K562 (cell line): ENCODE measurements around the gene CARD8. TPM values are rescaled to one million over a fixed set of nuclear protein-coding genes. Genes with fewer than 3 reads are reported as not detected.

Experiments used
- ATAC-seq: fragments of 200-7000 bp; cut with Tn5 transposase; 3 replicates; pipeline ENCODE4 v1.9.1; 2020; ENCODE audit warnings: moderate library complexity
- BruUV-seq: library from RNA; stranded (reverse); fragments of 400-500 nt; replicated peaks from 2 replicates; lab custom pipeline; 2021; lab: Mats Ljungman, UMichigan
- CTCF ChIA-PET: fragments of 300-600 bp; formaldehyde crosslinking; extraction: SDS; loops from one replicate; lab custom pipeline; 2021; ENCODE audit warnings: low intra/inter-chr PET ratio; lab: Yijun Ruan, JAX
- POLR2A ChIA-PET: fragments of 300-600, 350-650 bp; sonication (Branson Sonifier 250); formaldehyde crosslinking; extraction: SDS; loops from one replicate; lab custom pipeline; 2021; ENCODE audit warnings: antibody characterized with exemption, inconsistent platforms; lab: Yijun Ruan, JAX
- DNase-seq, 4 experiments: peaks; one replicate each; pipeline versions ENCODE4 v3.0.0 to v3.0.0-alpha.2; 2011 to 2018; ENCODE audit warnings: low spot score in 3 of 4, mixed read lengths in 3 of 4; ENCODE audit errors: extremely low read depth in 1 of 4
- FAIRE-seq: peaks from 2 replicates; lab custom pipeline; 2011; peaks lifted over from hg19 to GRCh38; lab: Jason Lieb, UNC
- H2AFZ ChIP-seq: 2 replicates; pipeline ENCODE4 v1.6.0; 2011; ENCODE audit warnings: low read depth, low read length, control low read depth, inconsistent platforms
- H3K27ac ChIP-seq: fragments of 200-600 bp; 3 replicates; pipeline ENCODE4 v1.8.0; 2011; ENCODE audit warnings: low read depth, mild to moderate bottlenecking, control low read depth, inconsistent platforms, low read length, moderate library complexity, mixed read lengths; ENCODE audit errors: extremely low read depth
- H3K27me3 ChIP-seq, 2 experiments: fragments of 300-600 bp in 1 of 2; 2 replicates in 1 of 2; 3 replicates in 1 of 2; pipeline versions ENCODE4 v1.6.0 to v1.8.0; 2011; ENCODE audit warnings: inconsistent platforms in 2 of 2, low read length in 2 of 2, mild to moderate bottlenecking in 1 of 2, mixed read lengths in 1 of 2, moderate library complexity in 1 of 2; ENCODE audit not compliant: control insufficient read depth in 2 of 2, insufficient read depth in 2 of 2
- H3K36me3 ChIP-seq: fragments of 300-600 bp; 3 replicates; pipeline ENCODE4 v1.8.0; 2011; ENCODE audit warnings: mild to moderate bottlenecking, low read length, inconsistent platforms; ENCODE audit not compliant: control insufficient read depth, insufficient read depth
- H3K4me1 ChIP-seq, 2 experiments: fragments of 200-600 bp in 1 of 2; replicated peaks in 1 of 2; 2 replicates in 1 of 2; 3 replicates in 1 of 2; pipeline versions ENCODE4 v1.5.1 to v1.8.0; 2011; ENCODE audit warnings: inconsistent platforms in 2 of 2, low read length in 2 of 2, mild to moderate bottlenecking in 1 of 2, mixed read lengths in 1 of 2, moderate library complexity in 1 of 2; ENCODE audit not compliant: control insufficient read depth in 2 of 2, insufficient read depth in 2 of 2
- H3K4me2 ChIP-seq: 2 replicates; pipeline ENCODE4 v1.6.1; 2011; ENCODE audit warnings: low read length, control low read depth, inconsistent platforms, mixed read lengths; ENCODE audit not compliant: insufficient read depth
- H3K4me3 ChIP-seq: fragments of 200-600 bp; sonication (generic), shearing (Covaris generic); 2 replicates; pipeline ENCODE4 v1.5.1; 2016; ENCODE audit warnings: control low read depth, inconsistent platforms
- H3K79me2 ChIP-seq: fragments of 200-600 bp; 3 replicates; pipeline ENCODE4 v1.8.0; 2011; ENCODE audit warnings: low read length, inconsistent platforms; ENCODE audit not compliant: control insufficient read depth, insufficient read depth
- H3K9ac ChIP-seq, 2 experiments: 2 replicates each; pipeline versions ENCODE4 v1.6.0 to v1.6.1; 2011; ENCODE audit warnings: low read depth in 2 of 2, low read length in 2 of 2, control low read depth in 1 of 2, inconsistent platforms in 1 of 2, mild to moderate bottlenecking in 1 of 2, mixed read lengths in 1 of 2; ENCODE audit not compliant: insufficient read depth in 1 of 2
- H3K9me1 ChIP-seq: one replicate; pipeline ENCODE4 v1.6.0; 2011; ENCODE audit warnings: inconsistent platforms, mild to moderate bottlenecking, low read length, moderate library complexity; ENCODE audit not compliant: control insufficient read depth, insufficient read depth
- H3K9me3 ChIP-seq: replicated peaks from 2 replicates; pipeline ENCODE4 v1.5.1; 2011; ENCODE audit warnings: low read depth, low read length, inconsistent platforms; ENCODE audit not compliant: control insufficient read depth, insufficient read depth
- H4K20me1 ChIP-seq: replicated peaks from 2 replicates; pipeline ENCODE4 v1.6.1; 2011; ENCODE audit warnings: low read length, inconsistent platforms, mixed read lengths; ENCODE audit not compliant: control insufficient read depth, insufficient read depth
- BRD9 ChIP-seq: fragments of 450-650 bp; IDR thresholded peaks from 2 replicates; pipeline ENCODE4 v1.6.1; 2018; ENCODE audit warnings: low read depth; ENCODE audit not compliant: partially characterized antibody
- DPF2 ChIP-seq: fragments of 450-650 bp; IDR thresholded peaks from 2 replicates; pipeline ENCODE4 v1.6.1; 2016
- MAFF ChIP-seq: IDR thresholded peaks from 2 replicates; pipeline ENCODE4 v1.6.1; 2012; ENCODE audit warnings: low read length, improper control_type of control experiment
- PTTG1 ChIP-seq: fragments of 450-650 bp; IDR thresholded peaks from 2 replicates; pipeline ENCODE4 v1.6.1; 2016; ENCODE audit warnings: low read depth, mild to moderate bottlenecking, missing genetic modification characterization, missing compliant biosample characterization
- SAFB ChIP-seq: fragments of 200-400 bp; formaldehyde crosslinking; IDR thresholded peaks from 2 replicates; pipeline ENCODE4 v1.6.1; 2017; ENCODE audit warnings: low read depth, low read length, borderline replicate concordance
- TAF7 ChIP-seq: fragments of 450-650 bp; IDR thresholded peaks from 2 replicates; pipeline ENCODE4 v1.6.1; 2016; ENCODE audit warnings: missing genetic modification characterization, missing compliant biosample characterization
- YBX1 ChIP-seq: fragments of 450-650 bp; IDR thresholded peaks from 2 replicates; pipeline ENCODE4 v1.7.1; 2016; ENCODE audit warnings: mild to moderate bottlenecking
- YY1 ChIP-seq, 3 experiments: IDR thresholded peaks; 2 replicates each; pipeline ENCODE4 v1.6.1; 2011; ENCODE audit warnings: low read length in 2 of 3, mild to moderate bottlenecking in 2 of 3, moderate library complexity in 2 of 3, borderline replicate concordance in 1 of 3, control low read depth in 1 of 3, low read depth in 1 of 3; ENCODE audit not compliant: insufficient read depth in 3 of 3, insufficient replicate concordance in 2 of 3, control insufficient read depth in 1 of 3, insufficient read length in 1 of 3; ENCODE audit errors: extremely low read depth in 1 of 3
- ZNF668 ChIP-seq: fragments of 250-450 bp; sonication (Bioruptor Pico); IDR thresholded peaks from 2 replicates; pipeline ENCODE4 v1.8.0; 2022; ENCODE audit warnings: mild to moderate bottlenecking, inconsistent platforms
- WGBS: fragments of 100-300 bp; shearing (Covaris generic); methylation state at CpG from one replicate; pipeline ENCODE4 v1.1.6; 2016; ENCODE audit warnings: low coverage, mixed read lengths; ENCODE audit not compliant: insufficient coverage; ENCODE audit errors: missing lambda C conversion rate; 5-methylcytosine and 5-hydroxymethylcytosine counted together
- in situ Hi-C: fragments of 300-500 bp; cut with MboI; formaldehyde crosslinking; loops from 4 replicates; pipeline ENCODE4 v1.15.0; 2018; ENCODE audit warnings: inconsistent platforms, mixed read lengths
- intact Hi-C: fragments of 100-400 bp; cut with micrococcal nuclease; formaldehyde crosslinking; loops from 2 replicates; pipeline ENCODE4 v1.14.2; 2022
- polyA plus RNA-seq, 8 experiments: library from polyadenylated mRNA; depleted of rRNA in 4 of 8; stranded (reverse) in 5 of 8; unstranded in 3 of 8; fragments of >200 nt; fragmentation: Nextera tagmentation in 2 of 8; fragmentation: Illumina TruSeq in 1 of 8; extraction: Ambion mirVana in 2 of 8; extraction: Trizol in 1 of 8; gene quantifications; 2 replicates each; pipeline versions ENCODE4 v1.2.1 to v1.2.3, GENCODE V29; 2011 to 2014; ENCODE audit warnings: inconsistent platforms in 1 of 8, missing spikeins in 1 of 8
- total RNA-seq, 7 experiments: library from RNA; depleted of rRNA in 6 of 7; stranded (reverse); fragments of >200 nt in 6 of 7; fragmentation: Illumina TruSeq in 2 of 7; extraction: Trizol in 2 of 7; gene quantifications; 2 replicates each; pipeline versions ENCODE4 v1.2.1 to v1.2.3, GENCODE V29; 2011 to 2021; ENCODE audit warnings: low replicate concordance in 1 of 7
- TF ChIP-seq, protein P1 (sequence below): fragments of 450-650 bp; IDR thresholded peaks from 2 replicates; pipeline ENCODE4 v1.7.1; 2018; ENCODE audit warnings: mild to moderate bottlenecking, low read depth; ENCODE audit not compliant: partially characterized antibody
- TF ChIP-seq, protein P2 (sequence below), 3 experiments: fragments of 200-800 bp in 1 of 3; sonication (Bioruptor generic) in 1 of 3; sonication (generic) in 1 of 3; formaldehyde crosslinking in 1 of 3; IDR thresholded peaks; 2 replicates each; pipeline versions ENCODE4 v1.6.1 to v1.8.0; 2016 to 2022; ENCODE audit warnings: mild to moderate bottlenecking in 2 of 3, missing compliant biosample characterization in 2 of 3, missing genetic modification characterization in 2 of 3, missing genetic modification reagents in 1 of 3
- TF ChIP-seq, protein P3 (sequence below): IDR thresholded peaks from 2 replicates; pipeline ENCODE4 v1.6.1; 2014; ENCODE audit warnings: antibody characterized with exemption
- TF ChIP-seq, protein P4 (sequence below): fragments of 450-650 bp; formaldehyde crosslinking; IDR thresholded peaks from 2 replicates; pipeline ENCODE4 v1.4.0; 2022; ENCODE audit warnings: mild to moderate bottlenecking, moderate library complexity

CARD8 gene
- total and polyA plus RNA-seq, 9 of the 15 experiments (the other 6 are each of a cell fraction or from before 2014, with no cell fraction given): 11.5 to 26.4 (median 20.8) TPM

DNA sequence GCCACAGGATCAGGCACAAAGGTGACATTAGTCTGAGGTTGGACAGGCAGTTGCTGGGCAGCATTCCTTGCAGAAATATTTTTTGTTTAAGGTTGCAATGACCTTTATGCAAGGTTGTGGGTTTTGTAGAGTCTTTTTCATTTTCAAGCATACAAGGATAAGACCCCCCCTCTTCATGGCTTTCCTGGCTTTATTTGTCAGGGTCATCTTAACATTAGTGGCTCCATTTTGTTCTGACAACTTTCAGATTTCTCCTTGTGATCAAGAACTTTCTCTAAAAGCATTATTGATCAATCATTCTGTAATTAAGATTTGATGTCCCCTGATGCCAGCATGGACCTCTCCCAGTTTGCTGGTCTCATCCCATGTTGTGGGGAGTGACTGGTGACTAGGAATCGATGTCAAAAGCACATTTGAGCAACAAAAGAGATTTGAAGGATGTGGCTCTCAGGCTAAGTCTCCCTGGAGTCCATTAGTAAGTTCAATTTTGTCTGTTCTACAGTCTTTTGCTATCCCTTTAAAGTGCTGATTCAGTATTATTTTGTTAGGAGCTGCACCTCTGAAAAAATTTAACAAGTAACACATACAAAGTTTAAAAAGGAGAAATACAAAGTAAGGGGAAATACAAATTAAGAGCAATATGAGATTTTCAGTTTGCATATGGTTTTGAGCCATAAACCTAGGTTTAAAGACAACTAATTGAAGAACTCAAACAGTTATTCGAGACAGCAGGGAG, 5.3 kb downstream of the CARD8 start:
- in situ Hi-C loops: loop anchor here (25.0 kb wide), 1 partner anchor 1862 kb away; no protein-coding TSS in a partner anchor
- FAIRE-seq (no peak), DNase-seq (no peak), ATAC-seq (no peak)
- POLR2A ChIA-PET: no interaction called here
- Histone ChIP-seq H2AFZ (no peak overlapping the region), H4K20me1 (no peaks in the 10 kb centered on the region), H3K4me2 (no peak overlapping the region), H3K9ac (no peak overlapping the region), H3K79me2 (peaks cover 27% of the 10 kb centered on the region), H3K4me1 (peaks cover 18 to 31% of the 10 kb centered on the region in 2 experiments; a peak in 4 of 5 replicates), H3K4me3 (no peak overlapping the region), H3K27ac (peak overlapping the region; percentile 23; the same call in 1 of the 3 replicates), H3K36me3 (peaks cover 21% of the 10 kb centered on the region; the same call in 2 of the 3 replicates), H3K9me1 (no peaks in the 10 kb centered on the region), H3K9me3 (no peaks in the 10 kb centered on the region), H3K27me3 (no peaks in the 10 kb centered on the region)
- intact Hi-C loops: no loop called here
- no TSS peak for BruUV-seq
- 58% methylated on average over 2 of the region's 2 CpGs for WGBS
- CTCF ChIA-PET: interaction anchor here (0.6 kb wide), 1 partner anchor 193 kb away, joined by 3 read pairs; no protein-coding TSS in a partner anchor
- TF ChIP-seq BRD9 (no peak), MAFF (peak; percentile 94), ZNF668 (CRISPR knock-in tag) (0 out of 2 replicates have a peak, but pooled peaks have one; percentile 45), DPF2 (no peak), YY1 (IDR thresholded peaks at IDR 0.05; ENCODE audit: borderline replicate concordance in 1 of 3, control insufficient read depth in 1 of 3, extremely low read depth in 1 of 3, insufficient read depth in 3 of 3, insufficient read length in 1 of 3, insufficient replicate concordance in 2 of 3, low read depth in 1 of 3, low read length in 2 of 3) (no peak), PTTG1 (tag) (peak; percentile 85), SAFB (no peak), YBX1 (no peak), TAF7 (tag) (peak; percentile 45; the same call in 1 of the 2 replicates)
- TF ChIP-seq, protein P1, sequence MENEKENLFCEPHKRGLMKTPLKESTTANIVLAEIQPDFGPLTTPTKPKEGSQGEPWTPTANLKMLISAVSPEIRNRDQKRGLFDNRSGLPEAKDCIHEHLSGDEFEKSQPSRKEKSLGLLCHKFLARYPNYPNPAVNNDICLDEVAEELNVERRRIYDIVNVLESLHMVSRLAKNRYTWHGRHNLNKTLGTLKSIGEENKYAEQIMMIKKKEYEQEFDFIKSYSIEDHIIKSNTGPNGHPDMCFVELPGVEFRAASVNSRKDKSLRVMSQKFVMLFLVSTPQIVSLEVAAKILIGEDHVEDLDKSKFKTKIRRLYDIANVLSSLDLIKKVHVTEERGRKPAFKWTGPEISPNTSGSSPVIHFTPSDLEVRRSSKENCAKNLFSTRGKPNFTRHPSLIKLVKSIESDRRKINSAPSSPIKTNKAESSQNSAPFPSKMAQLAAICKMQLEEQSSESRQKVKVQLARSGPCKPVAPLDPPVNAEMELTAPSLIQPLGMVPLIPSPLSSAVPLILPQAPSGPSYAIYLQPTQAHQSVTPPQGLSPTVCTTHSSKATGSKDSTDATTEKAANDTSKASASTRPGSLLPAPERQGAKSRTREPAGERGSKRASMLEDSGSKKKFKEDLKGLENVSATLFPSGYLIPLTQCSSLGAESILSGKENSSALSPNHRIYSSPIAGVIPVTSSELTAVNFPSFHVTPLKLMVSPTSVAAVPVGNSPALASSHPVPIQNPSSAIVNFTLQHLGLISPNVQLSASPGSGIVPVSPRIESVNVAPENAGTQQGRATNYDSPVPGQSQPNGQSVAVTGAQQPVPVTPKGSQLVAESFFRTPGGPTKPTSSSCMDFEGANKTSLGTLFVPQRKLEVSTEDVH: no peak
- TF ChIP-seq, protein P2, sequence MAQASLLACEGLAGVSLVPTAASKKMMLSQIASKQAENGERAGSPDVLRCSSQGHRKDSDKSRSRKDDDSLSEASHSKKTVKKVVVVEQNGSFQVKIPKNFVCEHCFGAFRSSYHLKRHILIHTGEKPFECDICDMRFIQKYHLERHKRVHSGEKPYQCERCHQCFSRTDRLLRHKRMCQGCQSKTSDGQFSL (CRISPR knock-in tag; IDR thresholded peaks at IDR 0.05): no peak
- TF ChIP-seq, protein P2 (tag; IDR thresholded peaks at IDR 0.05): peak in 1 of 2 experiments; percentile 47; a peak in 1 of 4 replicates
- TF ChIP-seq, protein P3, sequence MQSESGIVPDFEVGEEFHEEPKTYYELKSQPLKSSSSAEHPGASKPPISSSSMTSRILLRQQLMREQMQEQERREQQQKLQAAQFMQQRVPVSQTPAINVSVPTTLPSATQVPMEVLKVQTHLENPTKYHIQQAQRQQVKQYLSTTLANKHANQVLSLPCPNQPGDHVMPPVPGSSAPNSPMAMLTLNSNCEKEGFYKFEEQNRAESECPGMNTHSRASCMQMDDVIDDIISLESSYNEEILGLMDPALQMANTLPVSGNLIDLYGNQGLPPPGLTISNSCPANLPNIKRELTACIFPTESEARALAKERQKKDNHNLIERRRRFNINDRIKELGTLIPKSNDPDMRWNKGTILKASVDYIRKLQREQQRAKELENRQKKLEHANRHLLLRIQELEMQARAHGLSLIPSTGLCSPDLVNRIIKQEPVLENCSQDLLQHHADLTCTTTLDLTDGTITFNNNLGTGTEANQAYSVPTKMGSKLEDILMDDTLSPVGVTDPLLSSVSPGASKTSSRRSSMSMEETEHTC: no peak
- TF ChIP-seq, protein P4, sequence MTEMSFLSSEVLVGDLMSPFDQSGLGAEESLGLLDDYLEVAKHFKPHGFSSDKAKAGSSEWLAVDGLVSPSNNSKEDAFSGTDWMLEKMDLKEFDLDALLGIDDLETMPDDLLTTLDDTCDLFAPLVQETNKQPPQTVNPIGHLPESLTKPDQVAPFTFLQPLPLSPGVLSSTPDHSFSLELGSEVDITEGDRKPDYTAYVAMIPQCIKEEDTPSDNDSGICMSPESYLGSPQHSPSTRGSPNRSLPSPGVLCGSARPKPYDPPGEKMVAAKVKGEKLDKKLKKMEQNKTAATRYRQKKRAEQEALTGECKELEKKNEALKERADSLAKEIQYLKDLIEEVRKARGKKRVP (CRISPR knock-in tag): no peak
